Activated CD4-positive, alpha-beta T cell treated with anti-CD3 and anti-CD28 coated beads, Interleukin-10, Interleukin-2, amounts not matched to agents 100 ng/mL and 50 ng/mL, durations not matched to agents 16 hours and 8 hours (primary cell): ENCODE results near the gene PCDHGA3.
"Not testable (repeated sequence)": the region's sequence is repeated elsewhere in the genome, so short reads cannot be mapped to it uniquely, and the experiment has no call there.

ENCODE experiments used
- DNase-seq: peaks from one replicate; pipeline ENCODE4 v3.0.0-alpha.2; 2020

The PCDHGA3 gene

GRCh38 chr5:141383345-141383744, 39.7 kb downstream of the PCDHGA3 start:
- DNase-seq, result no peak

GRCh38 chr5:141384471-141385267, 41.0 kb downstream of the PCDHGA3 start:
- DNase-seq, result no peak

- DNase-seq, result peak; percentile 40
Observed at GRCh38 chr5:141387557-141388311, 44.1 kb downstream of the PCDHGA3 start, which contains the start of gene PCDHGB4. PCDHGB4 (plus strand) TSS chr5:141387698; CDS start chr5:141387885, 187 bp downstream.

GRCh38 chr5:141388661-141389060, 45.0 kb downstream of the PCDHGA3 start:
- no peak for DNase-seq

DNA sequence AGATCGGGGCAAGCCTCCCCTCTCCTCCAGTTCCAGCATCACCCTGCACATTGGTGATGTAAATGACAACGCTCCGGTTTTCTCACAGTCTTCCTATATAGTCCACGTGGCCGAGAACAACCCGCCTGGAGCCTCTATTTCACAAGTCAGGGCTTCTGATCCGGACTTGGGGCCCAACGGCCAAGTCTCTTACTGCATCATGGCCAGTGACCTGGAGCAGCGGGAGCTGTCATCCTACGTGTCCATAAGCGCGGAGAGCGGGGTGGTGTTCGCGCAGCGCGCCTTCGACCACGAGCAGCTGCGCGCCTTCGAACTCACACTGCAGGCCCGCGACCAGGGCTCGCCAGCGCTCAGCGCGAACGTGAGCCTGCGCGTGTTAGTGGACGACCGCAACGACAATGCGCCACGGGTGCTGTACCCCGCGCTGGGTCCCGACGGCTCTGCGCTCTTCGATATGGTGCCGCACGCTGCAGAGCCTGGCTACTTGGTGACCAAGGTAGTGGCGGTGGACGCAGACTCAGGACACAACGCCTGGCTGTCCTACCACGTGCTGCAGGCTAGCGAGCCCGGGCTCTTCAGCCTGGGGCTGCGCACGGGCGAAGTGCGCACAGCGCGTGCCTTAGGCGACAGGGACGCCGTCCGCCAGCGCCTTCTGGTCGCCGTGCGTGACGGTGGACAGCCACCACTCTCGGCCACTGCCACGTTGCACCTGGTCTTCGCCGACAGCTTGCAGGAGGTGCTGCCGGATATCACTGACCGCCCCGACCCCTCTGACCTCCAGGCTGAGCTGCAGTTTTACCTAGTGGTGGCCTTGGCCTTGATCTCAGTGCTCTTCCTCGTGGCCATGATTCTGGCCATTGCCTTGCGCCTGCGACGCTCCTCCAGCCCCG, 45.8 kb downstream of the PCDHGA3 start:
- no peak for DNase-seq

GRCh38 chr5:141392429-141393198, 49.0 kb downstream of the PCDHGA3 start, which contains the start of gene PCDHGA8:
PCDHGA8 (plus strand) TSS chr5:141392633; CDS start chr5:141392814, 181 bp downstream.
- no peak for DNase-seq

DNA sequence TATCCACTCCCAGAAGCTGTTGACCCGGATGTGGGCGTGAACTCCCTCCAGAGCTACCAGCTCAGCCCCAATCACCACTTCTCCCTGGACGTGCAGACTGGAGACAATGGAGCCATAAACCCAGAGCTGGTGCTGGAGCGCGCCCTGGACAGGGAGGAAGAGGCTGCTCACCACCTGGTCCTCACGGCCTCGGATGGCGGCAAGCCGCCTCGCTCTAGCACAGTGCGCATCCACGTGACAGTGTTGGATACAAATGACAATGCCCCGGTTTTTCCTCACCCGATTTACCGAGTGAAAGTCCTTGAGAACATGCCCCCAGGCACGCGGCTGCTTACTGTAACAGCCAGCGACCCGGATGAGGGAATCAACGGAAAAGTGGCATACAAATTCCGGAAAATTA, 49.6 kb downstream of the PCDHGA3 start:
- DNase-seq, result no peak

GRCh38 chr5:141394401-141395187, 51.0 kb downstream of the PCDHGA3 start:
- DNase-seq, result not testable (repeated sequence)
